Ovary (tissue), 3 donors: ENCODE measurements around the gene FANK1.

ENCODE experiments used
- CTCF ChIP-seq, 3 donors: fragments of 450-650 bp in 2 of 3; fragments of 200-600 bp in 1 of 3; IDR thresholded peaks; one replicate each; pipeline versions ENCODE4 v1.5.1 to v1.8.0; 2016 to 2022; ENCODE audit warnings: antibody characterized with exemption in 3 of 3, mild to moderate bottlenecking in 1 of 3
- EP300 ChIP-seq: sonication (generic); formaldehyde crosslinking; IDR thresholded peaks from one replicate; pipeline ENCODE4 v1.6.1; 2017; ENCODE audit warnings: antibody characterized with exemption
- POLR2A ChIP-seq: fragments of 450-650 bp; IDR thresholded peaks from one replicate; pipeline ENCODE4 v1.6.1; 2017; ENCODE audit warnings: antibody characterized with exemption, mild to moderate bottlenecking, moderate library complexity
- donor health status: DM: no; HTN: no; CAD: no.

- TF ChIP-seq CTCF (IDR thresholded peaks at IDR 0.05) = no peak
- TF ChIP-seq EP300 = no peak
- no peak for TF ChIP-seq POLR2A
Measured at GRCh38 chr10:125929618-125930017, 33.3 kb downstream of the FANK1 start.
